Gastrocnemius medialis (tissue), 4 donors: ENCODE results near the gene TFRC. TPM values are rescaled to one million over a fixed set of nuclear protein-coding genes. Genes with fewer than 3 reads are reported as not detected.

Source experiments
- ATAC-seq, 2 donors: fragments of 150-250 bp; one replicate each; pipeline ENCODE4 v1.9.1; 2016
- DNase-seq, 2 donors: peaks; one replicate each; pipeline ENCODE4 v3.0.0-alpha.2; 2019
- H3K27ac ChIP-seq, 4 donors: fragments of 200-600 bp; sonication (generic); 1 replicate in 1 of 4; 2 replicates in 3 of 4; pipeline ENCODE4 v1.5.1; 2016 to 2018; ENCODE audit warnings: mild to moderate bottlenecking in 2 of 4, moderate library complexity in 1 of 4
- H3K27me3 ChIP-seq, 3 donors: fragments of 200-600 bp; sonication (generic) in 2 of 3; 1 replicate in 1 of 3; 2 replicates in 2 of 3; pipeline versions ENCODE4 v1.5.1 to v1.6.0; 2016 to 2019; ENCODE audit warnings: mild to moderate bottlenecking in 1 of 3, moderate library complexity in 1 of 3
- H3K36me3 ChIP-seq, 2 donors: fragments of 200-600 bp; sonication (generic) in 1 of 2; one replicate each; pipeline ENCODE4 v1.5.1; 2017 to 2018
- H3K4me1 ChIP-seq, 2 donors: fragments of 200-600 bp; sonication (generic) in 1 of 2; one replicate each; pipeline ENCODE4 v1.5.1; 2016 to 2017; ENCODE audit warnings: mild to moderate bottlenecking in 2 of 2
- H3K4me3 ChIP-seq, 4 donors: fragments of 200-600 bp; sonication (generic) in 3 of 4; 1 replicate in 1 of 4; 2 replicates in 3 of 4; pipeline ENCODE4 v1.5.1; 2016 to 2019; ENCODE audit warnings: mild to moderate bottlenecking in 2 of 4
- H3K9me3 ChIP-seq, 3 donors: fragments of 200-600 bp; sonication (generic) in 2 of 3; 1 replicate in 1 of 3; 2 replicates in 2 of 3; pipeline ENCODE4 v1.5.1; 2016 to 2019
- POLR2A ChIP-seq, 2 donors: fragments of 450-650 bp; IDR thresholded peaks; one replicate each; pipeline ENCODE4 v1.6.1; 2017; ENCODE audit warnings: antibody characterized with exemption in 2 of 2, mild to moderate bottlenecking in 2 of 2, moderate library complexity in 2 of 2
- in situ Hi-C, 4 donors: fragments of 200-750 bp; cut with MboI; loops; one replicate each; pipeline versions ENCODE4 v1.15.0 to v1.8.0; 2017; ENCODE audit warnings: low sequenced_read_pairs in 4 of 4
- intact Hi-C: fragments of 100-400 bp; cut with DNase I; formaldehyde crosslinking; loops from one replicate; pipeline ENCODE4 v1.15.1; 2023; ENCODE audit warnings: low total_unique reads
- total RNA-seq, 4 donors: library from RNA; depleted of rRNA; stranded (reverse); fragments of >200 nt; gene quantifications; one replicate each; pipeline versions ENCODE4 v1.1.0 to v1.2.3, GENCODE V29; 2016
- TF ChIP-seq, protein P1 (sequence below), 5 experiments: fragments of 450-650 bp in 3 of 5; fragments of 200-600 bp in 2 of 5; sonication (generic) in 2 of 5; IDR thresholded peaks in 4 of 5; conservative IDR thresholded peaks in 1 of 5; 1 replicate in 4 of 5; 2 replicates in 1 of 5; pipeline ENCODE4 v1.5.1; 2016 to 2019; ENCODE audit warnings: antibody characterized with exemption in 5 of 5, mild to moderate bottlenecking in 3 of 5, moderate library complexity in 3 of 5

The TFRC gene
- total RNA-seq, 4 donors from 2014 or later: 23.1 to 162 (median 56.3) TPM

DNA sequence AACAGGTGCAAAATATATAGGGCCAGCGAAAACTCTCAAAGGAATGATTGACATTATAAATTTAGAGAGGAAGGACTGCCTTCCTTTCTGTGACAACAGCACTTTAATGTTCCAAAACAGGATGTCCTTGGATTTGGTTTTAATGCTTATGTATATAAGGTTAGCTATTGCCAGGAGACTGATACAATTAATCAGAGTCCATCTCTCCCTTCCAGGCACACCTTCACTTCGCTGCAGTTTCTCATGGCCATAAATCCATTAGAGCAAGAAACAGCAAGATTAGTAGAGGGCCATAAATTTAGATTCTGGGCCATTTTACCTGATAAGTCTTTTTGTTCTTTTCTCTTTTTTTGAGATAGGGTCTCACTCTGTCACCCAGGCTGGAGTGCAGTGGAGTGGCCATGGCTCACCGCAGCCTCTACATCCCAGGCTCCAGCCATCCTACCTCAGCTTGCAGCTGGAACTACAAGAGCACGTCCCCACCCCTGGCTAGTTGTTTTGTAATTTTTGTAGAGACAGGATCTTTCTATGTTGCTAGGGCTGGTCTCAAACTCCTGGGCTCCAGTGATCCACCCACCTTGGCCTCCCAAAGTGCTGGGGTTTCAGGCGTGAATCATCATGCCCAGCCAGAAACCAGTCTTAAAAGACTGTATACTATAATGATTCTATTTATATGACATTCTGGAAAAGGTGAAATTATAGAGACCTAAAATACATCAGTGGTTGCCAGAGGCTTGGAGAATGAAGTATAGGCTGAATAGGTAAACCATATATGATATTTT lies 15.7 kb upstream of the TFRC start:
- Histone ChIP-seq H3K4me1 (peaks cover 8 to 15% of the 10 kb centered on the region in 2 donors), H3K27me3 (no peaks in the 10 kb centered on the region), H3K4me3 (no peak overlapping the region), H3K36me3 (no peaks in the 10 kb centered on the region), H3K27ac (peak overlapping the region; percentile 78 to 91 (median 85)), H3K9me3 (no peaks in the 10 kb centered on the region)
- DNase-seq: no peak
- intact Hi-C loops (no loop called here), in situ Hi-C loops (loop anchor here in 1 of 4 donors (25.0 kb wide), 1 partner anchor 415 kb away; the partner anchor contains the start of genes RNF168 and SMCO1)
- no peak for ATAC-seq
- TF ChIP-seq, protein P1, sequence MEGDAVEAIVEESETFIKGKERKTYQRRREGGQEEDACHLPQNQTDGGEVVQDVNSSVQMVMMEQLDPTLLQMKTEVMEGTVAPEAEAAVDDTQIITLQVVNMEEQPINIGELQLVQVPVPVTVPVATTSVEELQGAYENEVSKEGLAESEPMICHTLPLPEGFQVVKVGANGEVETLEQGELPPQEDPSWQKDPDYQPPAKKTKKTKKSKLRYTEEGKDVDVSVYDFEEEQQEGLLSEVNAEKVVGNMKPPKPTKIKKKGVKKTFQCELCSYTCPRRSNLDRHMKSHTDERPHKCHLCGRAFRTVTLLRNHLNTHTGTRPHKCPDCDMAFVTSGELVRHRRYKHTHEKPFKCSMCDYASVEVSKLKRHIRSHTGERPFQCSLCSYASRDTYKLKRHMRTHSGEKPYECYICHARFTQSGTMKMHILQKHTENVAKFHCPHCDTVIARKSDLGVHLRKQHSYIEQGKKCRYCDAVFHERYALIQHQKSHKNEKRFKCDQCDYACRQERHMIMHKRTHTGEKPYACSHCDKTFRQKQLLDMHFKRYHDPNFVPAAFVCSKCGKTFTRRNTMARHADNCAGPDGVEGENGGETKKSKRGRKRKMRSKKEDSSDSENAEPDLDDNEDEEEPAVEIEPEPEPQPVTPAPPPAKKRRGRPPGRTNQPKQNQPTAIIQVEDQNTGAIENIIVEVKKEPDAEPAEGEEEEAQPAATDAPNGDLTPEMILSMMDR (IDR thresholded peaks at IDR 0.05 in 4 of 5, conservative IDR thresholded peaks at IDR 0.05 in 1 of 5): no peak
- no peak for TF ChIP-seq POLR2A (IDR thresholded peaks at IDR 0.05)

DNA sequence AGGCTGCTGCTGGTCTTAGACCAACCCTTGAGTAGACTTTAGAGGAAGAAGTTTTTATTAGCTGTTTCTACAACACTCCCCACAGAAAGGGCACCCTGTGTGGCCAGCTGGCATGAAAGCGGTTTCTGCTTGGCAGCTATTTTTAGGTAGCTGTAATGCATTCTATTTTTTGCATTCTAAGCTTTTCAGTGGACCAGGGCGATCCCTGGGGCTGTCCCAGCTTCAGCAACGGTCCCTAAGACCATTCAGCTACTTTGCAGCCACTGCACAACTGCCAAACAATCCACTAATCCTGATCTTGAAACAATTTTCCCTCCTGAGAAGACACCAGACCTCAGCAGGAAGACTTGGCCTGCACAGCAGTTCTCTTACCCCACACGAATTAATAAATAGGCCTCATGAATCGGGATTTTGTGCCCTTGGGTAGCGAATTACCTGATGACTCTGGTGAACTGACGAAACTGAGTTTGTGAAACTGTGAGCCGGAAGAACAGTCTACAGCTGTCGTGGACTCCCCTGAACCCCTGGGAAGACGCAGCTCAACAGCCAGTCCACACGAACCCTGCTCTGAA lies 14.6 kb upstream of the TFRC start:
- TF ChIP-seq, protein P1 (IDR thresholded peaks at IDR 0.05 in 4 of 5, conservative IDR thresholded peaks at IDR 0.05 in 1 of 5): no peak
- TF ChIP-seq POLR2A (IDR thresholded peaks at IDR 0.05): no peak
- Histone ChIP-seq H3K27ac (peak overlapping the region; percentile 78 to 91 (median 85)), H3K4me1 (peaks cover 11 to 15% of the 10 kb centered on the region in 2 donors), H3K27me3 (no peaks in the 10 kb centered on the region), H3K36me3 (no peaks in the 10 kb centered on the region), H3K4me3 (peak overlapping the region in 2 of 4 donors; percentile 19 to 40), H3K9me3 (no peaks in the 10 kb centered on the region)
- ATAC-seq (peak; percentile 92 to 97), DNase-seq (peak; percentile 44 to 83)
- in situ Hi-C loops (loop anchor here in 1 of 4 donors (25.0 kb wide), 1 partner anchor 416 kb away; the partner anchor contains the start of genes RNF168 and SMCO1), intact Hi-C loops (no loop called here)

DNA sequence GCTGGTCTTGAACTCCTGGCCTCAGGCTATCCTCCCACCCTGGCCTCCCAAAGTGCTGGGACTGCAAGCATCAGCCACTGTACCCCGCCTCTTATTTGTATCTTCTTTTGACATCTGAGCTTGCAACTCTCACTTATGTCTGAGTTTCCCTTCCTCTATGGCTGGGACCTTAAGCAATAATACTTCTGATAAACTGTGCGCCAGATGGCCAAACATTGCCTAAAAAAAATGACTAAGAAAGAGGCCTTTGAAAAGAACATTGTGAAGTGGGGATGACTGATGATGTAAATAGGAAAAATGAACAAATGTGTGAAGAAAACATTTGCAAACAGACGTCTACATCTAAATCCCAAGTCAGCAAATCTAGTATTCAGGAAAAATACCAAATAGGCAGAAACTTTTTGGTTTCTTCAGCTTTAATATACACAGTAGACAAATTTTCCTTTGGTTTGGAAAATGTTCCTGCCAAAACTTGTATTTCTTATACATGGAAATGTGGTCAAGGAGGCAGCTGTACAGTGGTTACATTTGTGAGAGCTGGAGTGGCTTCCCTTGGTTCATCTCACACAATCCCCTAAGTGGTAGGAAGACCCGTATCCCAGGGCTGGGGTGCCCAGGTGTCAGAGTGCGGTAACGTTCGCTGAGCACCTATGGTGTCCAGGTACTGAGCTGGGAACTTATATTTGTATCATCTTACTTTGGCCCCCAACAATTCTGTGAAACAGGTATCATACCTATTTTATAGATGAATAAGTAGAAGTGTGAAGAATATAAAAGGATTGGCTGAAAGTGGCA lies 11.6 kb upstream of the TFRC start:
- Histone ChIP-seq H3K4me1 (peaks cover 11 to 15% of the 10 kb centered on the region in 2 donors), H3K27ac (no peak overlapping the region), H3K4me3 (no peak overlapping the region), H3K36me3 (no peaks in the 10 kb centered on the region), H3K27me3 (no peaks in the 10 kb centered on the region), H3K9me3 (no peaks in the 10 kb centered on the region)
- intact Hi-C loops: no loop called here
- ATAC-seq (no peak), DNase-seq (no peak)
- in situ Hi-C loops: loop anchor here in 1 of 4 donors (25.0 kb wide), 1 partner anchor 419 kb away; the partner anchor contains the start of genes RNF168 and SMCO1
- TF ChIP-seq POLR2A (IDR thresholded peaks at IDR 0.05): no peak
- TF ChIP-seq, protein P1 (IDR thresholded peaks at IDR 0.05 in 4 of 5, conservative IDR thresholded peaks at IDR 0.05 in 1 of 5): no peak

DNA sequence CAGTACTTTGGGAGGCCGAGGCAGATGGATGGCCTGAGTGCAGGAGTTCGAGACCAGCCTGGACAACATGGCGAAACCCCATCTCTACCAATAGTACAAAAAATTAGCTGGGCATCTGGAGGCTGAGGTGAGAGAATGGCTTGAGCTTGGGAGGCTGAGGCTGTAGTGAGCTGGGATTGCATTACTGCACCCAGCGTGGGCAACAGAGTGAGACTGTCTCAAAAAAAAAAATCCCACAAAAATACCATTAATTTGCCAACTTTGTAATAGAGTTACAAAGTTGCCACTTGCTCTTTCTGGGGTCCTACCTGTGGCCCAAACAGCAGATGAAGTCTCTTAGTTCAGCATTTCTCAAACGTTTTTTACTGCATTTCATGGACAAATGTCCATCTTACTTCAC lies 6.0 kb upstream of the TFRC start:
- Histone ChIP-seq H3K27ac (no peak overlapping the region), H3K4me1 (peaks cover under 1 to 3% of the 10 kb centered on the region in 2 donors), H3K9me3 (no peaks in the 10 kb centered on the region), H3K4me3 (no peak overlapping the region), H3K27me3 (no peaks in the 10 kb centered on the region), H3K36me3 (no peaks in the 10 kb centered on the region)
- no peak for DNase-seq
- ATAC-seq: no peak
- no peak for TF ChIP-seq POLR2A (IDR thresholded peaks at IDR 0.05)
- TF ChIP-seq, protein P1 (IDR thresholded peaks at IDR 0.05 in 4 of 5, conservative IDR thresholded peaks at IDR 0.05 in 1 of 5): no peak
- intact Hi-C loops: no loop called here
- in situ Hi-C loops: loop anchor here in 1 of 4 donors (25.0 kb wide), 1 partner anchor 424 kb away; the partner anchor contains the start of genes RNF168 and SMCO1
